ENCODE data around the gene LRRC4C. TPM values are rescaled to one million over a fixed set of nuclear protein-coding genes. Genes with fewer than 3 reads are reported as not detected.

The LRRC4C gene
- total and polyA plus RNA-seq, 2 donors (not counting 3 experiments of a cell fraction or from before 2014, with no cell fraction given) = not detected

DNA sequence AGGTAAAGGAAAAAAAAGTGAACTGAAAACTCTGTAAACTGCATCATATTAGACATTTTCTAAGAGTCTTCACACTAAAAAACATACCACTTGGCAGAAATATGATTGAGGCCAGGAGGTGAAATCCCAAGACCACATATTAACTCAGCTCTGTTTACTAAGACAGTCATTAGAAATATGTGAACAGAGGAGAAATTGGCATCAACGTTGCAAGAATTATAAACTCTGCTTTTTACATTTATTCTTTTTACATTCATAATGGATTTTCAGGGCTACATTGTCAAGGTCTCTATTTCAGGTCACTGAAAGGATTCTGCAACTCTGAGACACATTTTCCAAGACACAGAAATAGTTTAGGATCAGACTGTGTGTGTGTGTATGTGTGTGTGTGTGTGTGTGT lies 1364.0 kb downstream of the LRRC4C start:
- Histone ChIP-seq H3K27me3 (ENCODE audit: control insufficient read depth in 2 of 2, insufficient read depth in 2 of 2, low read length in 2 of 2) (no peaks in the 10 kb centered on the region), H3K4me2 (ENCODE audit: insufficient read depth, low read length) (no peak overlapping the region), H3K4me1 (ENCODE audit: control insufficient read depth, extremely low read depth, insufficient read depth, low read length) (no peaks in the 10 kb centered on the region), H3K27ac (ENCODE audit: insufficient read depth, low read depth, low read length) (no peak overlapping the region), H3K4me3 (replicated peaks in 1 of 3; ENCODE audit: insufficient read depth in 1 of 3, low read depth in 1 of 3, low read length in 3 of 3) (no peak overlapping the region), H3K9me1 (replicated peaks; ENCODE audit: control insufficient read depth, extremely low read depth, insufficient read depth, low read length) (no peaks in the 10 kb centered on the region), H3K36me3 (ENCODE audit: control insufficient read depth in 2 of 2, extremely low read depth in 1 of 2, insufficient read depth in 2 of 2, low read length in 2 of 2) (no peaks in the 10 kb centered on the region), H3K9me3 (replicated peaks; ENCODE audit: control insufficient read depth, insufficient read depth, low read length) (no peaks in the 10 kb centered on the region), H4K20me1 (replicated peaks; ENCODE audit: control insufficient read depth, extremely low read depth, insufficient read depth, low read length) (no peaks in the 10 kb centered on the region), H2AFZ (ENCODE audit: low read depth, low read length) (no peak overlapping the region), H3K79me2 (ENCODE audit: control insufficient read depth, insufficient read depth, low read length) (no peaks in the 10 kb centered on the region), H3K9ac (replicated peaks; ENCODE audit: extremely low read depth, insufficient read depth, low read length) (no peak overlapping the region)
- TF ChIP-seq GATA2 (IDR thresholded peaks at IDR 0.05; ENCODE audit: insufficient read depth, insufficient read length, low read depth, low read length) (no peak), FOS (IDR thresholded peaks at IDR 0.05; ENCODE audit: borderline replicate concordance, insufficient read depth, low read length) (no peak), MYC (IDR thresholded peaks at IDR 0.05; ENCODE audit: low read depth, low read length) (no peak), POLR2AphosphoS5 (IDR thresholded peaks at IDR 0.05; ENCODE audit: insufficient read depth, low read depth, low read length) (no peak), POLR2A (IDR thresholded peaks at IDR 0.05; ENCODE audit: low read depth, low read length) (no peak), EZH2 (IDR thresholded peaks at IDR 0.05; ENCODE audit: borderline replicate concordance, low read depth, low read length, severe bottlenecking) (no peak), JUN (IDR thresholded peaks at IDR 0.05; ENCODE audit: borderline replicate concordance, insufficient read depth, insufficient read length, low read depth) (no peak)
- TF ChIP-seq, protein P1, sequence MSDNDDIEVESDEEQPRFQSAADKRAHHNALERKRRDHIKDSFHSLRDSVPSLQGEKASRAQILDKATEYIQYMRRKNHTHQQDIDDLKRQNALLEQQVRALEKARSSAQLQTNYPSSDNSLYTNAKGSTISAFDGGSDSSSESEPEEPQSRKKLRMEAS (IDR thresholded peaks at IDR 0.05; ENCODE audit: insufficient read depth, insufficient read length) = no peak
- TF ChIP-seq, protein P2, sequence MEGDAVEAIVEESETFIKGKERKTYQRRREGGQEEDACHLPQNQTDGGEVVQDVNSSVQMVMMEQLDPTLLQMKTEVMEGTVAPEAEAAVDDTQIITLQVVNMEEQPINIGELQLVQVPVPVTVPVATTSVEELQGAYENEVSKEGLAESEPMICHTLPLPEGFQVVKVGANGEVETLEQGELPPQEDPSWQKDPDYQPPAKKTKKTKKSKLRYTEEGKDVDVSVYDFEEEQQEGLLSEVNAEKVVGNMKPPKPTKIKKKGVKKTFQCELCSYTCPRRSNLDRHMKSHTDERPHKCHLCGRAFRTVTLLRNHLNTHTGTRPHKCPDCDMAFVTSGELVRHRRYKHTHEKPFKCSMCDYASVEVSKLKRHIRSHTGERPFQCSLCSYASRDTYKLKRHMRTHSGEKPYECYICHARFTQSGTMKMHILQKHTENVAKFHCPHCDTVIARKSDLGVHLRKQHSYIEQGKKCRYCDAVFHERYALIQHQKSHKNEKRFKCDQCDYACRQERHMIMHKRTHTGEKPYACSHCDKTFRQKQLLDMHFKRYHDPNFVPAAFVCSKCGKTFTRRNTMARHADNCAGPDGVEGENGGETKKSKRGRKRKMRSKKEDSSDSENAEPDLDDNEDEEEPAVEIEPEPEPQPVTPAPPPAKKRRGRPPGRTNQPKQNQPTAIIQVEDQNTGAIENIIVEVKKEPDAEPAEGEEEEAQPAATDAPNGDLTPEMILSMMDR (IDR thresholded peaks at IDR 0.05; ENCODE audit: extremely low read depth in 1 of 2, insufficient read depth in 1 of 2, low read depth in 1 of 2, low read length in 2 of 2) = no peak
- no peak for DNase-seq (ENCODE audit: low read depth, low spot score)
- intact Hi-C loops (cut with micrococcal nuclease) = no loop called here
- no TSS peak for BruUV-seq (replicated peaks)
- FAIRE-seq = no peak
- ChIA-PET POLR2A (no interaction called here), CTCF (no interaction called here)
- dilution Hi-C loops (cut with MboI; ENCODE audit: extremely low pct_ligation_motif_present, low sequenced_read_pairs) = no loop called here

Data from endothelial cell of umbilical vein (primary cell).